Prostate gland (tissue), 2 donors: Measurements from ENCODE around the gene TAOK1.
"Not testable (repeated sequence)": the region's sequence is repeated elsewhere in the genome, so short reads cannot be mapped to it uniquely, and the experiment has no call there.

ENCODE experiments used
- POLR2A ChIP-seq: fragments of 450-650 bp; IDR thresholded peaks from one replicate; pipeline ENCODE4 v1.6.1; 2016; ENCODE audit warnings: antibody characterized with exemption, mild to moderate bottlenecking
- POLR2AphosphoS5 ChIP-seq: sonication (generic); formaldehyde crosslinking; IDR thresholded peaks from one replicate; pipeline ENCODE4 v1.6.1; 2017; ENCODE audit warnings: antibody characterized with exemption
- TF ChIP-seq, protein P1 (sequence below), 4 experiments: fragments of 200-600 bp in 2 of 4; fragments of 450-650 bp in 2 of 4; sonication (generic) in 2 of 4; IDR thresholded peaks; 1 replicate in 3 of 4; 2 replicates in 1 of 4; pipeline ENCODE4 v1.5.1; 2016 to 2019; ENCODE audit warnings: antibody characterized with exemption in 4 of 4, mild to moderate bottlenecking in 2 of 4, moderate library complexity in 2 of 4

GRCh38 chr17:29480249-29480928, 90.2 kb downstream of the TAOK1 start:
- TF ChIP-seq, protein P1, sequence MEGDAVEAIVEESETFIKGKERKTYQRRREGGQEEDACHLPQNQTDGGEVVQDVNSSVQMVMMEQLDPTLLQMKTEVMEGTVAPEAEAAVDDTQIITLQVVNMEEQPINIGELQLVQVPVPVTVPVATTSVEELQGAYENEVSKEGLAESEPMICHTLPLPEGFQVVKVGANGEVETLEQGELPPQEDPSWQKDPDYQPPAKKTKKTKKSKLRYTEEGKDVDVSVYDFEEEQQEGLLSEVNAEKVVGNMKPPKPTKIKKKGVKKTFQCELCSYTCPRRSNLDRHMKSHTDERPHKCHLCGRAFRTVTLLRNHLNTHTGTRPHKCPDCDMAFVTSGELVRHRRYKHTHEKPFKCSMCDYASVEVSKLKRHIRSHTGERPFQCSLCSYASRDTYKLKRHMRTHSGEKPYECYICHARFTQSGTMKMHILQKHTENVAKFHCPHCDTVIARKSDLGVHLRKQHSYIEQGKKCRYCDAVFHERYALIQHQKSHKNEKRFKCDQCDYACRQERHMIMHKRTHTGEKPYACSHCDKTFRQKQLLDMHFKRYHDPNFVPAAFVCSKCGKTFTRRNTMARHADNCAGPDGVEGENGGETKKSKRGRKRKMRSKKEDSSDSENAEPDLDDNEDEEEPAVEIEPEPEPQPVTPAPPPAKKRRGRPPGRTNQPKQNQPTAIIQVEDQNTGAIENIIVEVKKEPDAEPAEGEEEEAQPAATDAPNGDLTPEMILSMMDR (IDR thresholded peaks at IDR 0.05): not testable (repeated sequence)
- not testable (repeated sequence) for TF ChIP-seq POLR2A
- peak; percentile 51 for TF ChIP-seq POLR2AphosphoS5
